ENCODE measurements around the gene GMCL2. TPM values are rescaled to one million over a fixed set of nuclear protein-coding genes. Genes with fewer than 3 reads are reported as not detected.

Gene GMCL2
- total RNA-seq, 1 donor, result not detected

- peaks cover 23% of the 10 kb centered on the region for H3K4me1 ChIP-seq (ENCODE audit: insufficient read depth, low read length)
- no peaks in the 10 kb centered on the region for H3K27me3 ChIP-seq (ENCODE audit: insufficient read depth, low read length)
- no peaks in the 10 kb centered on the region for H3K9me3 ChIP-seq (ENCODE audit: low read depth, low read length)
- H3K4me3 ChIP-seq (ENCODE audit: low read length), result no peak overlapping the region
Measured at GRCh38 chr5:178213748-178214151, 26.6 kb upstream of the GMCL2 start.

- Histone ChIP-seq H3K27me3 (ENCODE audit: insufficient read depth, low read length) (no peaks in the 10 kb centered on the region), H3K9me3 (ENCODE audit: low read depth, low read length) (no peaks in the 10 kb centered on the region), H3K4me1 (ENCODE audit: insufficient read depth, low read length) (peaks cover 26% of the 10 kb centered on the region)
Measured at GRCh38 chr5:178213003-178213461, 25.9 kb upstream of the GMCL2 start.

GRCh38 chr5:178212241-178213002 is 25.3 kb upstream of the GMCL2 start:
- H3K4me1 ChIP-seq (ENCODE audit: insufficient read depth, low read length), result peaks cover 33% of the 10 kb centered on the region
- H3K9me3 ChIP-seq (ENCODE audit: low read depth, low read length), result no peaks in the 10 kb centered on the region
- H3K27me3 ChIP-seq (ENCODE audit: insufficient read depth, low read length), result no peaks in the 10 kb centered on the region
- H3K4me3 ChIP-seq (ENCODE audit: low read length), result no peak overlapping the region

More at GRCh38 chr5:178213003-178213461, 25.9 kb upstream of the GMCL2 start:
- no peak overlapping the region for H3K4me3 ChIP-seq (ENCODE audit: low read length)

GRCh38 chr5:178211095-178212048 is 24.2 kb upstream of the GMCL2 start:
- H3K4me1 ChIP-seq (ENCODE audit: insufficient read depth, low read length), result peaks cover 38% of the 10 kb centered on the region
- no peaks in the 10 kb centered on the region for H3K27me3 ChIP-seq (ENCODE audit: insufficient read depth, low read length)
- no peak overlapping the region for H3K4me3 ChIP-seq (ENCODE audit: low read length)
- no peaks in the 10 kb centered on the region for H3K9me3 ChIP-seq (ENCODE audit: low read depth, low read length)

GRCh38 chr5:178210686-178211085 is 23.5 kb upstream of the GMCL2 start:
- Histone ChIP-seq H3K9me3 (ENCODE audit: low read depth, low read length) (no peaks in the 10 kb centered on the region), H3K4me3 (ENCODE audit: low read length) (no peak overlapping the region), H3K27me3 (ENCODE audit: insufficient read depth, low read length) (no peaks in the 10 kb centered on the region), H3K4me1 (ENCODE audit: insufficient read depth, low read length) (peaks cover 38% of the 10 kb centered on the region)

GRCh38 chr5:178210073-178210535 is 22.9 kb upstream of the GMCL2 start:
- Histone ChIP-seq H3K27me3 (ENCODE audit: insufficient read depth, low read length) (no peaks in the 10 kb centered on the region), H3K4me1 (ENCODE audit: insufficient read depth, low read length) (peaks cover 36% of the 10 kb centered on the region), H3K4me3 (ENCODE audit: low read length) (no peak overlapping the region), H3K9me3 (ENCODE audit: low read depth, low read length) (no peaks in the 10 kb centered on the region)

- Histone ChIP-seq H3K4me3 (ENCODE audit: low read length) (no peak overlapping the region), H3K27me3 (ENCODE audit: insufficient read depth, low read length) (no peaks in the 10 kb centered on the region), H3K9me3 (ENCODE audit: low read depth, low read length) (no peaks in the 10 kb centered on the region), H3K4me1 (ENCODE audit: insufficient read depth, low read length) (peaks cover 31% of the 10 kb centered on the region)
Measured at GRCh38 chr5:178209334-178210072, 22.3 kb upstream of the GMCL2 start.

- Histone ChIP-seq H3K27me3 (ENCODE audit: insufficient read depth, low read length) (no peaks in the 10 kb centered on the region), H3K9me3 (ENCODE audit: low read depth, low read length) (no peaks in the 10 kb centered on the region), H3K4me3 (ENCODE audit: low read length) (no peak overlapping the region), H3K4me1 (ENCODE audit: insufficient read depth, low read length) (peaks cover 33% of the 10 kb centered on the region)
Measured at GRCh38 chr5:178208540-178209227, 21.5 kb upstream of the GMCL2 start.

- Histone ChIP-seq H3K27me3 (ENCODE audit: insufficient read depth, low read length) (no peaks in the 10 kb centered on the region), H3K4me3 (ENCODE audit: low read length) (no peak overlapping the region), H3K9me3 (ENCODE audit: low read depth, low read length) (no peaks in the 10 kb centered on the region), H3K4me1 (ENCODE audit: insufficient read depth, low read length) (peaks cover 35% of the 10 kb centered on the region)
Measured at GRCh38 chr5:178207917-178208280, 20.7 kb upstream of the GMCL2 start.

- Histone ChIP-seq H3K27me3 (ENCODE audit: insufficient read depth, low read length) (no peaks in the 10 kb centered on the region), H3K4me3 (ENCODE audit: low read length) (no peak overlapping the region), H3K4me1 (ENCODE audit: insufficient read depth, low read length) (peaks cover 35% of the 10 kb centered on the region), H3K9me3 (ENCODE audit: low read depth, low read length) (no peaks in the 10 kb centered on the region)
Measured at GRCh38 chr5:178207183-178207916, 20.2 kb upstream of the GMCL2 start.

- H3K9me3 ChIP-seq (ENCODE audit: low read depth, low read length), result no peaks in the 10 kb centered on the region
- H3K4me3 ChIP-seq (ENCODE audit: low read length), result peak overlapping the region; percentile 84
- no peaks in the 10 kb centered on the region for H3K27me3 ChIP-seq (ENCODE audit: insufficient read depth, low read length)
- H3K4me1 ChIP-seq (ENCODE audit: insufficient read depth, low read length), result peaks cover 45% of the 10 kb centered on the region
Measured at GRCh38 chr5:178206166-178207101, 19.3 kb upstream of the GMCL2 start.

- peak overlapping the region; percentile 84 for H3K4me3 ChIP-seq (ENCODE audit: low read length)
- H3K27me3 ChIP-seq (ENCODE audit: insufficient read depth, low read length), result no peaks in the 10 kb centered on the region
- no peaks in the 10 kb centered on the region for H3K9me3 ChIP-seq (ENCODE audit: low read depth, low read length)
- peaks cover 47% of the 10 kb centered on the region for H3K4me1 ChIP-seq (ENCODE audit: insufficient read depth, low read length)
Measured at GRCh38 chr5:178205749-178206047, 18.5 kb upstream of the GMCL2 start.

Measured in mononuclear cell (primary cell).